ENCODE data around the gene AP3B1.

DNA sequence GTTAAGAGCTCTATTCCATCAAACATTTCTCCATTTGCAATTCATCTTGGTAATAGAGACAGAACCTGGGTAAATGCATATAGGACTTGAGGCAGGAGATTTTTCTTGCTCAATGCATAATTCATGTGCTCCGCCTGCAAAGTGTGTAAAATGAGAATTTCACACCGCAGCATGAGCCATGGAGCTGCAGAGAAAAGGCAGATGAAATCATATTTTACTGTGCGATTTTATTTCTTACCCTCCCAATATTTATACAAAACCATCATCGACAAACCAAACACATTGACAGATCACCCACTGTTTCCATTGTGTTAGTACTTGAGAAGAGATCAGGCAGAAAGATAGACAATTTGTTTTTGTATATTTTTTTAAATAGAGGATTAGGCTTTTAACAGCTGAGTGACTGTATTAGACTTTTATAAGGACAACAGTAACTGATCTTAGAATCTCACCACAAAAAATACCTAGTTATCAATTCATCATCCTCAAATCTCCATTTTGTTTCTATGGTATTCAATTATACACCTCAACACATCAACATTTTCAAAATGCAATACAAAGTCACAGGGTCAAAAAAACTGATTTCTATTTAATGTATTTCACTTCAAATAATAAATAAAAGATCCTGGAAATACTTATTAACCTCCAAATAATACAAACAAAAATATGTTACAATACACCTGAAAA lies 191.1 kb downstream of the AP3B1 start:
- TF ChIP-seq STAT1 (IDR thresholded peaks at IDR 0.05; ENCODE audit: unreplicated experiment) (no peak), CREB1 (CRISPR knock-in tag; IDR thresholded peaks at IDR 0.05; ENCODE audit: low read depth) (no peak)

Data from GM23338 (cell line).